CD4-positive, alpha-beta T cell treated with Interleukin-2 at 100 ng/mL for 4 hours (primary cell): ENCODE data around the gene PIK3CD.
"Not testable (repeated sequence)": the region's sequence is repeated elsewhere in the genome, so short reads cannot be mapped to it uniquely, and the experiment has no call there.

Experiments used
- DNase-seq: peaks from one replicate; pipeline ENCODE4 v3.0.0-alpha.2; 2020; ENCODE audit warnings: low spot score

Gene PIK3CD

DNA sequence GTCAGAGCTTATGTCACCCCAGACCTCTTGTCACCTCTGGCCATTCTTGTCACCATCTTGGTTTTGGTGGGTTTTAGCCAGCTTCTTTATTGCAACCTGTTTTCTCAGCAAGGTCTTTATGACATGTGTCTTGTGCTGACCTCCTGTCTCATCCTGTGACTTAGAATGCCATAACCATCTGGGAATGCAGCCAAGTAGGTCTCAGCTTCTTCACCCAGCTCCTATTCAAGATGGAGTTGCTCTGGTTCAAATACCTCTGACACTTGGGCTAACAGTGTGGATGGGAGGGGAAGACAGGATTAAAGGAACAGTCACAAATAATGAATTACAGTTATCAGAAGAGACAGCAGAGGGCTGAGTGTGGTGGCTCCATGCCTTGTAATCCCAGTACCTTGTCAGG is 30.5 kb upstream of the PIK3CD start:
- no peak for DNase-seq

DNA sequence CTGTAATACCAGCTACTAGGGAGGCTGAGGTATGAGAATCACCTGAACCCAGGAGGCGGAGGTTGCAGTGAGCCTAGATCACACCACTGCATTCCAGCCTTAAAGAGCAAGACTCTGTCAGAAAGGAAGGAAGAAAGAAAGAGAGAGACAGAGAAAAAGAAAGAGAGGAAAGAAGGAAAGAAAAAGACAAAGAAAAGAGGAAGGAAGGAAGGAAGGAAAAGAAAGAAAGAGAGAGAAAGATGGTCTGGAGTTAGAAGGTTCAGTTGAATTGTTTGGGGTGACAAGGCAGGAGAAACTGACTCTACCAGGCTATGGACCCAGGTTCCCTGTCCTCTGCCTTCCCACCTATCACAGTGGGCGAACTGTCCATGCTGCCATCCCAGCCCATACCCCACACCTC is 27.4 kb upstream of the PIK3CD start:
- no peak for DNase-seq

DNA sequence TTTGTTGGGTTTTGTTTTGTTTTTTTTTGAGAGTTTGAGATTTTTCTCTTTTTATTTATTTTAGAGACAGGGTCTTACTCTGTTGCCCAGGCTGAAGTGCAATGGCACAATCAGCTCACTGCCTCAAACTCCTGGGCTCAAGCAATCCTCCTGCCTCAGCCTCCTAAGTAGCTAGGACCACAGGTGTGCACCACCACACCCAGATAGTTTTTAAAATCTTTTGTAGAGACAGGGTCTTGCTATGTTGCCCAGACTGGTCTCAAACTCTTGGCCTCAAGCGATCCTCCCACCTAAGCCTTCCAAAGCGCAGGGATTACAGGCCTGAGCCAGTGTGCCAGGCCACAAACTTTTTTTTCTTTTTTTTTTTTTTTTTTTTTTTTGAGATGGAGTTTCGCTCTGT is 26.5 kb upstream of the PIK3CD start:
- DNase-seq, result not testable (repeated sequence)

DNA sequence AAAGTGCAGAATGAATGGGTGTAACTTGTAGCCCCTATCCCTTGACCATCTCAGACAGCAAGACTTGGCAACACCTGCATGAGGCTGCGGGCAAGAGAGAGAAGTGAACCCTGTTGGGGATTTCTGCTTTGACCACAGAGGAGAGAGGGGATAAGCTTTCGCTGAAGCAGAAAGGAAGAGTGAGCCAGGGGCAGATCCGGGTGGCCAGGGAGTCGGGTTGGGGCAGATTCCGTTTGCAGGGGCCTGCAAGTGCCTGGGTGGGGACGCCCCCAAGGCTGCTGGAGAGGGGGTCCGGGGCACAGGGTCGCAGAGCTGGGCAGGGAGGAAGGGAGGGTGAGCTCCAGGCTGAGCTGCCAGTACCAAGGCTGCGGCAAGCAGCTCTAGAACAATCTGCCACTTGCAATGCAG is 25.3 kb upstream of the PIK3CD start:
- peak; percentile 39 for DNase-seq

DNA sequence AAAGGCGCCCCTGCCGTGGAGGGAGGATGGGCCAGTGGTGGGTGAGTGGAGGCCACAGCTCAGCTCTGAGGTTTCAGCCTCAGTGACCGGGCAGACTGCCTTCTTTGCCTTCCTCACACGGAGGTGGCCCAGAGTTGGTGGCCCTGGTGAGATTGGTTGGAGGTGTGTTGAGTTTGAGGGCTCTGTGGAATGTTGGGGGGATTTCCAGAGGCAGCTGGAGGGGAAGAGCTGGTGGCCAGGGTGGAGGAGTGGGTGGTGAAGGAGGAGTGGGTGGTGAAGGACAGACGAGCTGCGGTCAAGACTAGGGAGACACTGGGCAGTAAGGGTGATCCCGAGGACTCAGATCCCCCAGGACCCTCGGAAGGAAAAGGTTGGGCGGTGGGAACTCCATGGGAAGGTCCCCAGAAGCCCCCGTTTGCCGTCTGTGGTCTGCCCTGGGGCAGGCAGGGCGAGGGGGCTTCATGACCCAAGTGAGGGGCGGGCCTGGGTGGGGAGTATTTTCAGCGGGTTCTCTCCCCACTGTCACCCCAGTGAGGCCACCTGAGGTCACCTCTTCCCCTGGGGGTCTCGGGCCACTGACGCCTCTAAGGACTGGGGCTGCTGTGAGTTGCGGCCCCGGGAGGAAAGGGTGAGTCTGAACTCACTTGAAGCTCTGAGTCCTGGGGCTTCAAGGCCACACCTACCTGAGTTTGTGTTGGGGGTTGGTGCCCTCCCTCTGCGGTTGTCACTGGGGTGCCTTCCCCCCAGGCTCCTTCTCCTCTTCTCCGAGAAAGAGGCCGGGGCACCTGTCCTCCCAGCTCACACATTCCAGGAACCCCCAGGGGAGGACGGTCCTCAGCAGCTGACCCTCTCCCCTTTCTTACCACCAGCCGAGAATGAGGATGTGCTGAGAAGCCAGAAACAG is 22.7 kb upstream of the PIK3CD start:
- DNase-seq, result peak; percentile 76

DNA sequence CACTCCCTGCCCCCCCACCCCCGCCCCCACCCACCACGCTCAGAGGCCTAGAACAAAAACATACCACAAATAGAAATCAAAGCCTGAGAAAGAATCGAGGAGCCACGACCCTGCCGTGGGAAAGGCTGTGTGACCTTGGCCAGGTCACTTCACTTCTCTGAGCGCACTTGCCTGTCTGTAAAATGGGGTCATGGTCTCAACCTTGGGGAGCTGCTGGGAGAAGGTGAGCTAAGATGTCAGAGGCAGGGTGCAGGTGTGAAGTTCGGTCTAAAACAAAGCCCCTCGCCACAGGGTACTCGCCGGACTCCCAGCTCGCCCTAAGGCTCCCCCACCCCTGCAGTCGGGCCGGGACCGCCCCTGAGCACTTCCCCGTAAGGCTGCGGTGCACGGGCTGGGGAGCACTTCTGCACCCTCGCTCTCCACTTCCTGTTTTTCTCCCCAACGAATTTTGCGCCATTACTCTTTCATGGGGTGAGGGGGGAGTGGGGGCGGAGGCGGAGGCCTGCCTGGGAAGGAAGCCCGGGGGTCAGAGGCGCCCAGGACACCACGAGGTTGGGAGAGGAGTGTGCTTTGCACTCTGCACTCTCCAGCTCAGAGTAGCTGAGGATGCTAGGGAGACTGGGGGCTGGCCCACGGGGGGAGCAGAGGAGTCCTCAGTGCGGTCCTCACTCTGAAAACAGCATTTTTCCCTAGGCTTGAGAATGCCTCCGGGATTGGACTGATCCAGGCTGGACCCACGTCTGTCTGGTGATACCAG is 21.9 kb upstream of the PIK3CD start:
- peak; percentile 78 for DNase-seq

DNA sequence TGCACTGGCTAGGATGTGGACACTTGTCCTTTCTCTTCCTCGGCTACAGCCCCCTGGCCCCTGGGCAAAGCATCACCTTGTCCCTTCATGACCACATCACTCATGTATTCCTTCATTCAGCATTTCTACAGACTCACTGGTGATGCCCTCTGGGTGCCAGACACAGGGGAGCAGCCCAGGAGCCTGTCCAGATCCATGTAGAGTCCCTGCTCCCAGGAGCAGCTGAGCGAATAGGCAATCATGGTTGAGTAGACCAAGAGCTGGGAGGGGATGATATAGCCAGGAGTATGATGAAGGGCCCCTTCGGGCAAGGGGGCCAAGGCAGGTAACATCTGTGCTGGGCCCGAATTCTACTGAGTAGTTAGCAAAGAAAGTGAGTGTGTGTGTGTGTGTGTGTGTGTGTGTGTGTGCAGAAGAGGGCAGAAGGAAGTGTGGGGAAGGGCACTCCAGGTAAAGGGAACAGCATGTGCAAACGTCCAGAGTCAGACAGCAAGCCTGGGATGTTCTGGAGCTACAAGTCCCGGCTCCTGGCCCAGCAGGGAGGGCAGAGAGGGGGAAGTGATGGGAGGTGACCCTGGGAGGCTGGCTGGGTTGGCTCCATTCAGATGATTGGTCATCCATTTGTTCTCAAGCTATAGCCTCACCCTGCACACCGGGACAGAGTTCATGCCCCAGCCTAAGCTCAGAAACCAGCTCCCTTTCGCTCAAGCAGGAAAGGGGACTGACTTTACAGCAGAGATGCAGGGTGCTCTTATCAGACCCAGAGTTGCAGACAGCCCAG is 21.0 kb upstream of the PIK3CD start:
- peak; percentile 11 for DNase-seq

DNA sequence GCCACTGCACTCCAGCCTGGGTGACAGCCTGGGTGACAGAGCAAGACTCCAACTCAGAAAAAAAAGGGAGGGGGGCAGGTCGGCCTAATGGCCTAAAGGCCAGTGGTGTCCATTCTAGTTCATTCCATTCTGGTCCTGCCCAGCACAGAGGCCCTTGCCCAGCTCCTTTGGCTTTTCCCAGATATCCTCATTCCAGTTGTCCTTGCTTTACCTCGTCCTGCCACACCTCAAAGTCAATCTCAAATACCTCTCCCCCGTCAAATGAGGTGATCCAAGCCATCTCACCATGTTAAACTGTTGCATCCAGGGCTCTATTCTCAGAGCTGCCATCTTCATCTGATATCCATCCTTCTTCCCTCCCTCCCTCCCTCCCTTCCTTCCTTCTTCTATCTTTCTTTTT is 19.9 kb upstream of the PIK3CD start:
- DNase-seq, result no peak

DNA sequence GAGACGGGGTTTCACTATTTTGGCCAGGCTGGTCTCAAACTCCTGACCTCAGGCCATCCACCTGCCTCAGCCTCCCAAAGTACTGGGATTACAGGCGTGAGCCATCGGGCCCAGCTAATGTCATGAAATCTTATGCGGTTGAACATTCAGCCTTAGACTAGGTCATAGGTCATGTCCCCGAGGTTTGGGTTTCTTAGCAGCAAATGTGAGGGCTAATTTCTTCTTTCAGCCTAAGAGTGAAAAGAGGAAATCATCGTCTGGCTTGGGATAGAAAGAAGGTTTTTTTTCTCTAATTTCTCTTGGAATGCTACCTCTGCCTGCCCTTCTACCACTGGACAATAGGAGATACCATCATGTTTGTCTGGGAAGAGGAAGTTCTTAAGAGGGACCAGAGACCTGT is 18.0 kb upstream of the PIK3CD start:
- no peak for DNase-seq

DNA sequence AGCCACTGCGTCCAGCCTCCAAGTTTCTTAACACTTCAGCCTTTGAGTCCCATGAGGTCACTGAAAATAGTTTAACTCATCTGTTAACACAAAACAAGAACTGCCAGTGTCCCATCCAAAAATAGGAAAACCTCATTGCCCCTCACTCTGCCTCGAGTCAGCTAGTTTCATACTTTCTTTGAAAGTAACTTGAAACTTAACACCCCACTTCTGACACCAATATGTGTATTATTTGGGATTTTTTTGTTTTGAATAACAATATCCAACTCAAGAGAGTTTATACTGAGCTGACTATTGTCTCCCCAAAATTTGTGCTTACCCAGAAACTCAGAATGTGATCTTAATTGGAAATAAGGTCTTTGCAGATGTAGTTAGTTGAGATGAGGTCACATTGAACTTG is 16.9 kb upstream of the PIK3CD start:
- no peak for DNase-seq

DNA sequence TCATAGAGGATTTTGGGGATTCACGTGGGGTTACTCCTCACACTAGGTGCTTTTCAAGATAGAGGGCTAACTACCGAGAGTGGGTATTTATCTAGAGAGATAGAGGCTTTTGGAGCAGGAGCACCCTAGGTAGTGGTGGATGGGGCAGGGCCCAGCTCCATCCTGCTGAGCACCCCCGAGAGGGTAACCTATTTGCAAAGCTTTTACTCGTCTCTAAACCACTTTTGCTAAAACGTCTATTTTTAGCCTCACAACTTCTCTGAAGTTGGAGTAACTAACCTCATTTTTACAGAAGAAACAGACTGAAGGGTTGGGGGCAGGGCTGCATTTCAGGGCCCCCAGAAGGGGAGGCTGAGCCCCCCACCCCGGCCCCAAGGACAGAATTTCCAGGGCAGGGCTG is 12.3 kb upstream of the PIK3CD start:
- DNase-seq, result no peak

DNA sequence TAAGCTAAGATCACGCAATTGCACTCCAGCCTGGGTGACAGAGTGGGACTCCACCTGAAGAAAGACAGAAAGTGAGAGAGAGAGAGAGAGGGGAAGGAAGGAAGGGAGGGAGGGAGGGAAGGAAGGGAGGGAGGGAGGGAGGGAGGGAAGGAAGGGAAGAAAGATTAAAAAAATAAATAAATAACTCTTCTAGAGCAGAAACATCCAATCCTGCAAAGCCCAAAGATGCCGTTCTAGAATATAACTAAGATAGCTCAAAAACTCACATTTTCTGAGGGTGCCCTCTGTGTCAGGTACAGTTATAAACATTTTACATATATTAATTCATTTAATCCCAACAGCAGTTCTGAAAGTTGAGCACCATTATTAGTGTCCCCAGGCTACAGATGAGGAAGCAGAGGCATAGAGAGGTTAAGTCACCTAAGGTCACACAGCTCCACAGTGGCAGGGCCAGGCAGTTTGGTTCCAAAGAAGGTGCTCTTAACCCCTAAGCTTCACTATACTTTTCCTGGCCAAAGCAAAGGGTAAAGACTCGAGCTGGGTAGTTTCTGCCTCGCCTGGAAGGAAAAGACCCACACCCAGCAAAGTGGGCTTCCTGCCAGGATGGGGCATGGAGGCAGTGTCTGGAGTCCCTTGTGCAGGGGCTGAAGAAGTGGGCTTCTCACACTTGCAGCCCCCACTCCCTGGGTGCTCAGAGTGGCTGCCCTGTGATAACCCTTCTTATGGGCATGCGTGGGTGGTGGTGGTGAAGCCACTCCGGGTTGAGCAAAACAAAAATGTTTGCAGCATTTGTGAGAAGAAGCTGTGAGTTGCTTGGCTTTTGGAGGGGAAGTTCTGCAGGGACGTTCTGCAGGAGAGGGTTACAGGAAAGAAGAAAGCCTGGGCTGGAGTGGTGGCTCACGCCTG is 7.9 kb upstream of the PIK3CD start:
- DNase-seq, result no peak

DNA sequence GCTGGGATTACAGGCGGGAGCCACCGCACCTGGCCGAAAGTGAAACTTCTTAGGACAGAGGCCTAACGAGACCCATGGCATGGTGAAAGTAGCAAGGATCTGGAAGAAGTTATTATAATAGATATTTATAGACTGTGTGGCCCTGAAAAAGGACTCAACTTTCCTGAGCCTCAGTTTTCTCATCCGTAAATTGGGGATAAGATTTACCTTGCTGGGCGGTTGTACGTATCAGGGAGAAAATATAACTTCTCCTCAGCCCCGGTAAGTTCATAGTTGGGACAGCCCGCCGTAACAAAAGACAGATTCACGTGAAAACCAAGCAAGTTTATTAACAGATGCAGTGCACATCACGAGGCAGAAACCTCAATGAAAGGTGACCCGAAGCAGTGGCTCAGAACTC is 5.5 kb upstream of the PIK3CD start:
- no peak for DNase-seq

DNA sequence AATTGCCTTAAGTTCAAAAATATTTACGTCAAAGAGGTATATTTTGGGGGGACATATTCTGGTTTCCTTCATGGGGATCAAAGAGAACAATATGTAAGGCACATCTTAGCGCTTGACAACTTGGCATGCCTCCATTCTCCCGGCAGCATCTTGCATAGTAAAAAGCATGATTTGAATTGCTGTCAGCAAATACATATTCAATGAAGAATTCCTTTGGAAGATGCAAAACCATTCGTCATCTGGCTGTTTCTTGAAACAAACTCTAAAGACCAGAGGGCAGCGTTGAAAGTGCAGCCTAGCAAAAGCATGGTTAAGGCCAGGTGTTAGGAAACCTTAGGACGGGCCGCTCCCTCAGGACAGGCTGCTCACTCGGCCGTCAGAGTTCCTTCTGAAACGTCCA is 3.4 kb upstream of the PIK3CD start:
- no peak for DNase-seq

DNA sequence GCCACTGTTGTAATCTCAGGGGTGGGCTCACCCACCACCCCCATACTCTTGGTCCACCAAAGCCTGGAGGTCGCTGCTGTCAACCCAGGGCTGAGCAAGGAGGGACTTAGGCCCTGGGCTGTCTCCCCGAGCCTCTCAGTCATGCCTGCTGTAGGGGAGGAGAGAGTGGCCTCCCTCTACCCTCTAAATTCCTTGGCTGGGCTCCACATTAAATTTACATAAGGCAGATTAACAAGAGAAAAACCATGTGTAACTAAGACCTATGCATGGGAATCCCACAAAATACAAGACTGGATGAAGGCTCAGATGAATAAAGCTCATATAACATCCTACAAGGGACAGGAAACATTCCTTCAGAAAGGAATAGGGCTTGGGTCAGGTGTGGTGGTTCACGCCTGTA is 1.8 kb upstream of the PIK3CD start:
- no peak for DNase-seq

DNA sequence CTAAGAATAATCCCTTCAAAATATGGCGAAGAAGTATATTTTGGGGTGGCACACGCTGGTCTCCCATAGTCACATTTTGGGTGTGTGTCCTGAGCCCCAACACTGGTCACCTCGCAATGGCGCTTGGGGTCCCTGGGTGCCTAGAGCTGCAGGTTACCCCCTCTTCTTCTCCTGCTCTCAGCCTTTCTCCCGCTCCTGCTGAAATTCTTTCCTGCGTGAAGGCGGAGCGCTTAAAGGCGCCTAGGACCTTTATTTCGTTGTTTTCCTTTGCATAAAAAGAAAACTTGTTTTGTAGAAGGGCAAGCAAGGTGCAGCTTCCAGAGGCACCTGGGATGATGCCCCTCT is 339 bp upstream of the PIK3CD start:
- no peak for DNase-seq

DNA sequence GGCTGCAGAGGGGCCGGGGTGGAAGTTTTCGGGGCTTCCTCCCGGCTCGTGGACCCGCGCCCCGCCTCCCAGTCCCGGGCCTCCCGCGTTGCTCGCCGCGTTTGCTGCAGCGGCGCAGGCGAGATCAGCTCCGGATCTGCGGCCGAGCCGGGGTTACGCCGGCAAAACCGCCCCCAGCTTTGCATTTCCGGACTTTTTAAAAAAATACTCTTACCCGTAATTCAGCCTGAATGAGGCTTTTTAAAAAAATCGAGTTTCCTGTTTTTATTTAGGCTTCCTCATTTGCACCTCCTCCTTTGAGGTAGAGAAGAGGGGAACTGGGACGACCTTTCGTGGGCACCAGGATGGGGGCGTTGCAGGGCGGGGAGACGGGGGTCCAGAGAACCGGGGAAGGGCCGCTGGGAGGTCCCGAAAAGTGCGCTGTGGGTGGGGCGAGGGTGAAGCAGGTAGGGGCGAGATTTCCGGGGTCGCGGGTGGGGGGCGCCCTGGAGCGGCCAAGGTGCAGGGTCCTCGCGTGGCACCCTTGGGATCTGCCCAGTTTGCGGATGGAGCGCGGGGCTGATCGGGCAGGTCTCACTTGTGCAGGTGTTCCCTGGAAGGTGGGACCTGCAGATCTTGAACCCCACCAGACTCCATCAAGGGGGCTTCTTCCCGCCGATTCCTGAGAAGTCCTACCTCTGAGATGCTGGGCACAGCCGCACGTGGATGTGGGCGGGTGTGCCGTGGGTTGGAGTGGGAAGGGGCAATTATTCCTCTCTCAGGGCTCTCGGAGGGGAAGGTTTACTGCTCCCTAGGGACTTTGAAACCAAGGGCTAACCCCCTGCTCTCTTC is 1.1 kb downstream of the PIK3CD start:
- DNase-seq, result peak; percentile 76

DNA sequence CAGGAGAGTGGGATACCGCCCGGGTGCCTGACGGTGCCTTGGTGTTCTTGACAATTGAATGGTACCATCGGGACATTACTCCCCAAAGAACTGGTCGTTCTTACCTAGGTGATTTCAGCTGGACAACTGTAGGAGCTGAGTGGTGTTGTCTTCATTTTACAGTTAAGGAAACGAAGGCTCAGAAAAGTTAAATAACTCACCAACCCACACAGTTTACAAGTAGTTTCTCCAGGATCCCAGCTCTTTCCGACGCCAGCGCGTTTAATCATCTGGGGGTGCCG is 1.6 kb downstream of the PIK3CD start:
- no peak for DNase-seq

DNA sequence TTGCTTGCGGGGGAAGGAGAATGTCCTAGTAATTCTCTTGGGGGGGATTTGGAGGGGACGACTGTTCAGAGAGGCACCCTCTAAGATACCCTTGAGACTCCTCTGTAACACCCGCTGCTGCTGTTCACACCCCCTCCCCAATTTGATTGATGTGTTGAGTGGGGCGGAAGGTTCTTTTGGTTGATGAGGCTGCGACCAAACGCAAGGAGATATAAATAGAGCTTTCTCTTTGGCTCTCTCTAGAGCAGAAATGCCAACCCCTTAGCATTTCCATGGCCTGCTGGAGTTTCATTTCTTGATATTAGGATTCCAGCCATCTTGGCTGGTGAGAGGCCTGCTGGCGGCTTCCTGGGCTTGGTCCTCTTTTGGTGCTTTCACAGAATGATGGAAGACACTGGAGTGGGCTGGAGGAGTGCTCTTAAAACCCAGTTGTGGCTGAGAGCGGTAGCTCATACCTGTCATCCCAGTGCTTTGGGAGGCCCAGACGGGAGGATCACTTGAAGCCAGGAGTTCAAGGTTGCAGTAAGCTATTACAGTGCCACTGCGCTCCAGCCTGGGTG is 2.0 kb downstream of the PIK3CD start:
- DNase-seq, result peak; percentile 32

DNA sequence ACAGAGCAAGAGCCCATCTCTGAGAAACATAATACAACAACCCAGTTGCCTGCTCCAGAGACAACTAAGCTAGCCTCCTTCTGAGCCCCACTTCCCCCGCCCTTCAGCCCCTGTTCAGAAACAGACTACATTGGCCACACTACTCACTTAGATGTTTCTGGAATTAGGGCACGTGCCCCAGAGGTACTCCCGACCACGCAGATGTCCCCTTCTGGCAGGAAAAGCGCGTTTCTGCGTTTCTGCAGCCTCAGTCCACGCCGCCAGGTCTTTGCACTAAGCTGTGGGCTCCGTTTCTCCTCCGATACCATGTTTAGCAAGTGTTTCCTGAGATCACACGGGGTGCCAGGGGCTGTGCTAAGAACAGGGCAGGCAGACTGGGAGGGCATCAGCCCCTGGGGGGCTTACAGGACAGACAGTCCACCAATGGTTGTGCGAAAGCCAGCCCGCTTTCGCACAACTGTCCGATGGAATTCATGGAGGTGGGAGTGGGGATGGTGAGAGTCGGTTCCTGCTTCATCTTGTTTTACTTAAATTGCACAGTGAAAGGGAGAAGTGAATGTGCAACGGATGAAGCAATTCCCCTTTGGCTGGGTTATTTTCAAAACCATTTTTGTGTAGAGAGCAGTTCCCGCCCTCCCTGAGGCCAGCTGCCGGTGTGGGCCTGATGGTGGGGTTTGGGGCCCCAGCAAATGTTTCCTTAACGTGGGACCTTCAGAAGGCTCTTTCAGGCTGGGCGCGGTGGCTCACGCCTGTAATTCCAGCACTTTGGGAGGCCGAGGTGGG is 2.7 kb downstream of the PIK3CD start:
- DNase-seq, result no peak
